GM18520 (cell line): Measurements from ENCODE around the gene NBPF3.

Experiments
- ATAC-seq: cut with Tn5 transposase; IDR thresholded peaks from one replicate; pipeline ENCODE4 v1.9.1; 2021; ENCODE audit not compliant: unreplicated experiment

The NBPF3 gene

GRCh38 chr1:21491488-21492355 is 51.8 kb downstream of the NBPF3 start:
- no peak for ATAC-seq

GRCh38 chr1:21492356-21492625 is 52.4 kb downstream of the NBPF3 start:
- ATAC-seq = no peak

GRCh38 chr1:21494196-21494595 is 54.3 kb downstream of the NBPF3 start:
- no peak for ATAC-seq

GRCh38 chr1:21495225-21495820 is 55.4 kb downstream of the NBPF3 start:
- ATAC-seq = no peak

GRCh38 chr1:21496063-21496462 is 56.1 kb downstream of the NBPF3 start:
- no peak for ATAC-seq

- ATAC-seq = no peak
Observed at GRCh38 chr1:21496886-21497285, 56.9 kb downstream of the NBPF3 start.

- no peak for ATAC-seq
Observed at GRCh38 chr1:21497466-21498061, 57.6 kb downstream of the NBPF3 start.

- ATAC-seq = no peak
Observed at GRCh38 chr1:21499283-21499950, 59.5 kb downstream of the NBPF3 start.

GRCh38 chr1:21503706-21504377 is 63.9 kb downstream of the NBPF3 start:
- ATAC-seq = no peak

GRCh38 chr1:21506804-21507203 is 66.9 kb downstream of the NBPF3 start:
- no peak for ATAC-seq

GRCh38 chr1:21507511-21508270 is 67.8 kb downstream of the NBPF3 start:
- ATAC-seq = no peak

- ATAC-seq = no peak
Observed at GRCh38 chr1:21508580-21509350, 68.8 kb downstream of the NBPF3 start.

GRCh38 chr1:21509351-21510112 is 69.6 kb downstream of the NBPF3 start, which contains the start of gene ALPL:
ALPL (plus strand) TSS chr1:21509423; CDS start chr1:21554082, 44,659 bp downstream.
- ATAC-seq = no peak

- ATAC-seq = no peak
Observed at GRCh38 chr1:21510113-21510493, 70.2 kb downstream of the NBPF3 start.

GRCh38 chr1:21510885-21511578 is 71.1 kb downstream of the NBPF3 start:
- no peak for ATAC-seq

- no peak for ATAC-seq
Observed at GRCh38 chr1:21511579-21512522, 71.9 kb downstream of the NBPF3 start.

GRCh38 chr1:21514245-21514644 is 74.3 kb downstream of the NBPF3 start:
- no peak for ATAC-seq
